Measurements from ENCODE around the gene VN1R2.
"Not testable (repeated sequence)": the region's sequence is repeated elsewhere in the genome, so short reads cannot be mapped to it uniquely, and the experiment has no call there.

VN1R2 gene

GRCh38 chr19:53272044-53272443, 14.0 kb downstream of the VN1R2 start:
- H3K36me3 ChIP-seq (ENCODE audit: control insufficient read depth, insufficient read depth, low read length), result no peaks in the 10 kb centered on the region

GRCh38 chr19:53275480-53275879, 17.4 kb downstream of the VN1R2 start:
- no peaks in the 10 kb centered on the region for H3K27me3 ChIP-seq (ENCODE audit: insufficient read depth, low read length, poor library complexity)
- no peak overlapping the region for H3K18ac ChIP-seq (ENCODE audit: low read length)
- no peak overlapping the region for H2BK15ac ChIP-seq (replicated peaks; ENCODE audit: low read depth)
- no peak overlapping the region for H2AK5ac ChIP-seq (ENCODE audit: low read length)
- H3K4me3 ChIP-seq (ENCODE audit: low read length), result no peak overlapping the region
- no peak overlapping the region for H3K27ac ChIP-seq (ENCODE audit: low read depth, low read length)
- no peaks in the 10 kb centered on the region for H3K79me2 ChIP-seq (ENCODE audit: control insufficient read depth, insufficient read depth, low read length)
- H3K4me2 ChIP-seq (ENCODE audit: low read length), result no peak overlapping the region
- no peak overlapping the region for H3K4ac ChIP-seq (ENCODE audit: low read depth, low read length)
- H4K8ac ChIP-seq (ENCODE audit: low read depth, low read length), result no peak overlapping the region
- no CpG with 5 or more reads among the region's 2 CpGs for WGBS (ENCODE audit: extremely low coverage, insufficient coverage, low lambda C conversion rate)
- H3K56ac ChIP-seq (ENCODE audit: low read length), result no peak overlapping the region
- no peak overlapping the region for H4K5ac ChIP-seq (ENCODE audit: low read length)
- DNase-seq, result no peak
- no peak overlapping the region for H2BK5ac ChIP-seq (ENCODE audit: low read length)
- H3K9ac ChIP-seq (ENCODE audit: low read length), result no peak overlapping the region
- no peaks in the 10 kb centered on the region for H3K79me1 ChIP-seq (ENCODE audit: low read length)
- H3K23ac ChIP-seq (ENCODE audit: low read length), result no peak overlapping the region
- no peak overlapping the region for H2BK120ac ChIP-seq (ENCODE audit: low read depth, low read length)
- no peaks in the 10 kb centered on the region for H3K36me3 ChIP-seq (ENCODE audit: control insufficient read depth, insufficient read depth, low read length)
- H3K4me1 ChIP-seq (ENCODE audit: control insufficient read depth, low read depth, low read length), result no peaks in the 10 kb centered on the region

More at GRCh38 chr19:53272044-53272443, 14.0 kb downstream of the VN1R2 start:
- Histone ChIP-seq H3K23ac (ENCODE audit: low read length) (no peak overlapping the region), H4K8ac (ENCODE audit: low read depth, low read length) (no peak overlapping the region), H3K4me3 (ENCODE audit: low read length) (no peak overlapping the region), H3K27ac (ENCODE audit: low read depth, low read length) (no peak overlapping the region), H2AK5ac (ENCODE audit: low read length) (no peak overlapping the region), H3K9ac (ENCODE audit: low read length) (no peak overlapping the region), H2BK120ac (ENCODE audit: low read depth, low read length) (no peak overlapping the region), H3K4me1 (ENCODE audit: control insufficient read depth, low read depth, low read length) (no peaks in the 10 kb centered on the region), H3K79me2 (ENCODE audit: control insufficient read depth, insufficient read depth, low read length) (no peaks in the 10 kb centered on the region), H3K27me3 (ENCODE audit: insufficient read depth, low read length, poor library complexity) (no peaks in the 10 kb centered on the region), H2BK15ac (replicated peaks; ENCODE audit: low read depth) (no peak overlapping the region), H3K4ac (ENCODE audit: low read depth, low read length) (no peak overlapping the region), H3K4me2 (ENCODE audit: low read length) (no peak overlapping the region), H4K5ac (ENCODE audit: low read length) (no peak overlapping the region), H2BK5ac (ENCODE audit: low read length) (no peak overlapping the region), H3K18ac (ENCODE audit: low read length) (no peak overlapping the region), H3K56ac (ENCODE audit: low read length) (no peak overlapping the region), H3K79me1 (ENCODE audit: low read length) (no peaks in the 10 kb centered on the region)
- DNase-seq, result no peak
- no CpG with 5 or more reads among the region's 9 CpGs for WGBS (ENCODE audit: extremely low coverage, insufficient coverage, low lambda C conversion rate)

DNA sequence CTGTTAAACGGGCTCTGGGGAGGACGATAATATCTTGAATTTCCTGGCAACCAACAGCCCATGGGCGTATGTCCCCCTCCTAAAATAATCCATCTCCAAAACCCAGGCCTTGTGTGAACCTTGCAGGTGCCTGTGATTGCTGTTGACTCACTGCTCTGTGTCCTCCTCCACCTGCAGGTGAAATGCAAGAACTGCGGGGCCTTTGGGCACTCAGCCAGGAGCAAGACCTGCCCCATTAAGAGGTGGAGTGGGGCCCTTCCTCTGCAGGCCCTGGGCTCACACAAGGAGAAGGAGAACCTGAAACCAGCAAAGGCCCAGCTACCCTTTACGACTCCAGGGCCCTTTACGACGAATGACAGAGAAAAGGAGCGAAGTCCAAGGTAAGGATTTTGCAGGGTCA, 23.9 kb downstream of the VN1R2 start:
- not testable (repeated sequence) for H3K4me3 ChIP-seq (ENCODE audit: low read length); H3K18ac ChIP-seq (ENCODE audit: low read length); H3K36me3 ChIP-seq (ENCODE audit: control insufficient read depth, insufficient read depth, low read length); H3K79me2 ChIP-seq (ENCODE audit: control insufficient read depth, insufficient read depth, low read length); H3K23ac ChIP-seq (ENCODE audit: low read length); H4K5ac ChIP-seq (ENCODE audit: low read length); H3K27ac ChIP-seq (ENCODE audit: low read depth, low read length); H2BK15ac ChIP-seq (replicated peaks; ENCODE audit: low read depth); H3K27me3 ChIP-seq (ENCODE audit: insufficient read depth, low read length, poor library complexity); H3K9ac ChIP-seq (ENCODE audit: low read length); H3K79me1 ChIP-seq (ENCODE audit: low read length); H3K4me2 ChIP-seq (ENCODE audit: low read length); H3K4ac ChIP-seq (ENCODE audit: low read depth, low read length); H2BK5ac ChIP-seq (ENCODE audit: low read length); H4K8ac ChIP-seq (ENCODE audit: low read depth, low read length); H3K56ac ChIP-seq (ENCODE audit: low read length); H2AK5ac ChIP-seq (ENCODE audit: low read length); H3K4me1 ChIP-seq (ENCODE audit: control insufficient read depth, low read depth, low read length); H2BK120ac ChIP-seq (ENCODE audit: low read depth, low read length)
- WGBS (ENCODE audit: extremely low coverage, insufficient coverage, low lambda C conversion rate), result no CpG with 5 or more reads among the region's 8 CpGs
- peak; percentile 18 for DNase-seq

GRCh38 chr19:53285087-53285486, 27.0 kb downstream of the VN1R2 start:
- no peak for DNase-seq
- H3K27me3 ChIP-seq (ENCODE audit: insufficient read depth, low read length, poor library complexity), result no peaks in the 10 kb centered on the region
- WGBS (ENCODE audit: extremely low coverage, insufficient coverage, low lambda C conversion rate), result no CpG with 5 or more reads among the region's 4 CpGs
- H3K27ac ChIP-seq (ENCODE audit: low read depth, low read length), result no peak overlapping the region
- H3K4me3 ChIP-seq (ENCODE audit: low read length), result no peak overlapping the region
- no peaks in the 10 kb centered on the region for H3K36me3 ChIP-seq (ENCODE audit: control insufficient read depth, insufficient read depth, low read length)
- H3K56ac ChIP-seq (ENCODE audit: low read length), result no peak overlapping the region
- H3K79me2 ChIP-seq (ENCODE audit: control insufficient read depth, insufficient read depth, low read length), result no peaks in the 10 kb centered on the region
- no peak overlapping the region for H3K4ac ChIP-seq (ENCODE audit: low read depth, low read length)
- no peak overlapping the region for H4K8ac ChIP-seq (ENCODE audit: low read depth, low read length)
- no peak overlapping the region for H3K23ac ChIP-seq (ENCODE audit: low read length)
- H3K9ac ChIP-seq (ENCODE audit: low read length), result no peak overlapping the region
- no peak overlapping the region for H2BK15ac ChIP-seq (replicated peaks; ENCODE audit: low read depth)
- H3K4me1 ChIP-seq (ENCODE audit: control insufficient read depth, low read depth, low read length), result no peaks in the 10 kb centered on the region
- no peaks in the 10 kb centered on the region for H3K79me1 ChIP-seq (ENCODE audit: low read length)
- H2BK5ac ChIP-seq (ENCODE audit: low read length), result no peak overlapping the region
- H4K5ac ChIP-seq (ENCODE audit: low read length), result no peak overlapping the region
- no peak overlapping the region for H3K18ac ChIP-seq (ENCODE audit: low read length)
- no peak overlapping the region for H2AK5ac ChIP-seq (ENCODE audit: low read length)
- no peak overlapping the region for H2BK120ac ChIP-seq (ENCODE audit: low read depth, low read length)
- no peak overlapping the region for H3K4me2 ChIP-seq (ENCODE audit: low read length)

GRCh38 chr19:53290758-53291549, 32.9 kb downstream of the VN1R2 start:
- Histone ChIP-seq H3K27me3 (ENCODE audit: insufficient read depth, low read length, poor library complexity) (no peaks in the 10 kb centered on the region), H3K4me3 (ENCODE audit: low read length) (no peak overlapping the region), H4K5ac (ENCODE audit: low read length) (no peak overlapping the region), H3K4me1 (ENCODE audit: control insufficient read depth, low read depth, low read length) (no peaks in the 10 kb centered on the region), H3K79me1 (ENCODE audit: low read length) (no peaks in the 10 kb centered on the region), H2BK5ac (ENCODE audit: low read length) (no peak overlapping the region), H3K36me3 (ENCODE audit: control insufficient read depth, insufficient read depth, low read length) (no peaks in the 10 kb centered on the region), H3K27ac (ENCODE audit: low read depth, low read length) (no peak overlapping the region), H2BK15ac (replicated peaks; ENCODE audit: low read depth) (no peak overlapping the region), H4K8ac (ENCODE audit: low read depth, low read length) (no peak overlapping the region), H3K4me2 (ENCODE audit: low read length) (no peak overlapping the region), H2AK5ac (ENCODE audit: low read length) (no peak overlapping the region), H3K23ac (ENCODE audit: low read length) (no peak overlapping the region), H3K56ac (ENCODE audit: low read length) (no peak overlapping the region), H3K18ac (ENCODE audit: low read length) (no peak overlapping the region), H3K79me2 (ENCODE audit: control insufficient read depth, insufficient read depth, low read length) (no peaks in the 10 kb centered on the region), H2BK120ac (ENCODE audit: low read depth, low read length) (no peak overlapping the region), H3K4ac (ENCODE audit: low read depth, low read length) (no peak overlapping the region), H3K9ac (ENCODE audit: low read length) (no peak overlapping the region)
- DNase-seq, result no peak
- WGBS (ENCODE audit: extremely low coverage, insufficient coverage, low lambda C conversion rate), result no CpG with 5 or more reads among the region's 47 CpGs

Measured in mesendoderm (in vitro differentiated cells).